Esophagus muscularis mucosa (tissue), 3 donors: ENCODE results near the gene CTTNBP2NL.

ENCODE experiments used
- CTCF ChIP-seq, 3 experiments: fragments of 200-600 bp in 2 of 3; fragments of 450-650 bp in 1 of 3; sonication (generic) in 2 of 3; IDR thresholded peaks; one replicate each; pipeline ENCODE4 v1.5.1; 2017 to 2019; ENCODE audit warnings: antibody characterized with exemption in 3 of 3, mild to moderate bottlenecking in 2 of 3, moderate library complexity in 1 of 3
- EP300 ChIP-seq: sonication (generic); formaldehyde crosslinking; IDR thresholded peaks from one replicate; pipeline ENCODE4 v1.6.1; 2017; ENCODE audit warnings: antibody characterized with exemption

GRCh38 chr1:112501810-112502641 lies 106.0 kb downstream of the CTTNBP2NL start:
- TF ChIP-seq CTCF (IDR thresholded peaks at IDR 0.05) (peak; percentile 57 to 73 (median 57)), EP300 (no peak)
